Measurements from ENCODE around the gene ITIH4.
A peak's percentile ranks its signal among the peaks of the same experiment; 100 is the strongest.

Gene ITIH4

DNA sequence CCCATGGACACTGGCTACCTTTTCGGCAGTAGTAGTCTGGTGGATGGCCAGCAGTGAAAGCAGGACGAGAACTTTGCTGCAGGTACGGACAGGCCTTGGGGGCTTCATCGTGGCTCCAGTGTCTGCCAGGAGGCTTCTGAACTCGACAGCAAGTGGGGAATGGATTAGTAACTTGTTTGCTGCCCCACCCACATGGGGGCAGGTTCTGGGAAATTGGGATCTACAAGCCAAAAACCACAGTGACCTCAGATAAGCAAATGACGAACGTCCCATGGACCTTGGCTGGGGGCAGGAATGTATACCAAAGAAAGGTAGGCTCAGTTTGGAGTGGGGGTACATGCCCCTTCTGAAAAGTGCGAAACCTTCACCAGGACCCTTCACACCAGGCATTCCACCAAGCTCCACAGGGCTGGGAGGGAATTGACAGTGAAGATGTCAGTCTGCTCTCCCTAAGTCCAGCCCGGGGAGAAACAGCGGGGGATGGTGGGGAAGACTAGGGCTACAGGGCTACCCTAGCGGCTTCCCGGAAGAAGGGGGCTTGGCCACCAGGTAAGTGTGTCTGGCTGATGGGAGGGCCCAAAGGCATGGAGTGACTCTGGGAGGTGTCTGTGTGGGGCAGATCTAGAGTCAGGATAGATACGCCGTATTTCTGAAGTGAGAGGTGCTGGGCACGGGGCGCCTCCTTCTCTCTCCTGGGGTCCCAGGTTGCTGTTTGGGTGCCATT is at the start of gene ITIH4:
ITIH4 (minus strand) TSS at position 138 of the 724 bp plus-strand sequence; CDS start at position 108, 30 bp downstream.
- TF ChIP-seq, protein P1, sequence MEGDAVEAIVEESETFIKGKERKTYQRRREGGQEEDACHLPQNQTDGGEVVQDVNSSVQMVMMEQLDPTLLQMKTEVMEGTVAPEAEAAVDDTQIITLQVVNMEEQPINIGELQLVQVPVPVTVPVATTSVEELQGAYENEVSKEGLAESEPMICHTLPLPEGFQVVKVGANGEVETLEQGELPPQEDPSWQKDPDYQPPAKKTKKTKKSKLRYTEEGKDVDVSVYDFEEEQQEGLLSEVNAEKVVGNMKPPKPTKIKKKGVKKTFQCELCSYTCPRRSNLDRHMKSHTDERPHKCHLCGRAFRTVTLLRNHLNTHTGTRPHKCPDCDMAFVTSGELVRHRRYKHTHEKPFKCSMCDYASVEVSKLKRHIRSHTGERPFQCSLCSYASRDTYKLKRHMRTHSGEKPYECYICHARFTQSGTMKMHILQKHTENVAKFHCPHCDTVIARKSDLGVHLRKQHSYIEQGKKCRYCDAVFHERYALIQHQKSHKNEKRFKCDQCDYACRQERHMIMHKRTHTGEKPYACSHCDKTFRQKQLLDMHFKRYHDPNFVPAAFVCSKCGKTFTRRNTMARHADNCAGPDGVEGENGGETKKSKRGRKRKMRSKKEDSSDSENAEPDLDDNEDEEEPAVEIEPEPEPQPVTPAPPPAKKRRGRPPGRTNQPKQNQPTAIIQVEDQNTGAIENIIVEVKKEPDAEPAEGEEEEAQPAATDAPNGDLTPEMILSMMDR (conservative IDR thresholded peaks at IDR 0.05) = no peak
- H3K27ac ChIP-seq = no peak within 1 kb of the TSS

DNA sequence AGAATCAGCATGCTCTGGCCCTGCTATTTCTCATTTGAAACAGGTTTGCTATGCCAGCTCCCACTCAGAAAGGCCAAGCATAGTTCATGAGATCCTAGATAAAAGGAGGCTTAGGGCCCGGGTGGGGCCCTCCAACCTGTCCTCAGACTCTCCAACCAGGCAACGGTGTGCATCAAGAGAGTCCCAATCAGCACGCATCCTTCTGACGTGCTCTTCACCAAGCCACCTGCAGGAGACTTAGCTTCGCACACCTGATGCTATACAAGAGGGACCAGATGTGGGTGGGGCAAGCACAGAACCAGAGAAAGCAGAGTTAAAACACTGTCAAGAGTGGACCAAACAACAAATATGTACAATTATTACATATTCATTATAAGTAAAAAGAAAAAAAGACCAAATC is 49.6 kb upstream of the ITIH4 start:
- TF ChIP-seq, protein P1 (conservative IDR thresholded peaks at IDR 0.05) = no peak
- H3K27ac ChIP-seq = no peak overlapping the region

DNA sequence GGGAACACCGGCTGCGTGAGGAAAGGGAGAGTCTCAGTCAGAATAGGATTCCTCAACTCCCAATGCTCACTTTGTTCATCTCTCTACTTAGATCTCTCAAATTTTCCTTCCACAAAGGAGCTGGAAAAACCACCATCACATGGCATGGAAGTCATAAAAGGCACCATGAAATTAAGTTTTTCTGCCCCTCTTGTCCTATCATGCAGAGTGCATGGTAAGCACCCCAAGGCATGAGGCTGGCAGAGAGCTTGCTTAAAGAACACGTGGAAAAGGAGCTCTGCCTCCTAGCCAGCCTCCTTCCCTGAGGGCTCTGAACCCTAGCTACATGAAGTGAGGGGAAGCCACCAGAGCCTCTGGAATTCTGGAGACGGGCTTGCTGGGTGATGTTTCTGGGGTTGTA is 49.1 kb upstream of the ITIH4 start:
- H3K27ac ChIP-seq = no peak overlapping the region
- TF ChIP-seq, protein P1 (conservative IDR thresholded peaks at IDR 0.05) = no peak

DNA sequence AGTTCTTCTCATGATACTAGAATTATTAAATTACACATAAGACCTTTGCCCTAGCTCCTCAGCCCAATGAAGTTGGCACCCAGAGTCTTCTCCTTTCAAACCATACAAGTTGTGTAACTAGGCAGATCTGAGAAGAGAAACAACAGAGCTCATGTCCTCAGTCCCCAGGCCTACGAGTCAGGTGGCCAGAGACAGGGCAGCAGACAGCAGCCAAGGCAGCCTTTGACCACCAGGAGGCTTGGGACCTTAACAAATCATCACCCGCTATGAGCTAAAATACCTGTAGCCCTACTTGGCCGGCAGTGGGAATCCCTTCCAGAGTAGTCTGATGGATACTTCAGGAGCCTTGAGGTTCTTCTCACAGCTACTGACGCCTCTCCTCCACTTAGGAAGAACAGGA is 48.6 kb upstream of the ITIH4 start:
- H3K27ac ChIP-seq = no peak overlapping the region
- TF ChIP-seq, protein P1 (conservative IDR thresholded peaks at IDR 0.05) = 0 out of 2 replicates have a peak, but pooled peaks have one; percentile 6

DNA sequence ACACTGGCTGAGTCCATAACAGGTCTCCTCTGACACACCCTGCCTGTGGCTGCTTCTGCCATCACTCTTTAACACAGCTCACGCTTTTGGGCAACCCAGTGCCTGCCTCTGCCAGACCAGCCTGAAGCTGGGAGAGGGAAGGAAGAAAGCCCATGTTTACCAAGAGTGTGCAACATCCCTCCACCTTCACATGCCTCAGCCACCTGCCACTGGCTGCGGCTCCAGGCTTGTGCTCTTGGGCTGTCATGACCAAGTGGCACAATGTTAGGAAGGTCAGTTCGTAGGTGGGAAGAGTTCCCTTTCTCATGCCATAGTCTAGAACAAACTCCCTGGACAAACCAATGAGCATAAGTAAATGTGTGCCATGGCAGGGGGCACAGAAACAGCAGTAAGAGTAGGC is 46.6 kb upstream of the ITIH4 start:
- TF ChIP-seq, protein P1 (conservative IDR thresholded peaks at IDR 0.05) = no peak
- H3K27ac ChIP-seq = no peak overlapping the region

DNA sequence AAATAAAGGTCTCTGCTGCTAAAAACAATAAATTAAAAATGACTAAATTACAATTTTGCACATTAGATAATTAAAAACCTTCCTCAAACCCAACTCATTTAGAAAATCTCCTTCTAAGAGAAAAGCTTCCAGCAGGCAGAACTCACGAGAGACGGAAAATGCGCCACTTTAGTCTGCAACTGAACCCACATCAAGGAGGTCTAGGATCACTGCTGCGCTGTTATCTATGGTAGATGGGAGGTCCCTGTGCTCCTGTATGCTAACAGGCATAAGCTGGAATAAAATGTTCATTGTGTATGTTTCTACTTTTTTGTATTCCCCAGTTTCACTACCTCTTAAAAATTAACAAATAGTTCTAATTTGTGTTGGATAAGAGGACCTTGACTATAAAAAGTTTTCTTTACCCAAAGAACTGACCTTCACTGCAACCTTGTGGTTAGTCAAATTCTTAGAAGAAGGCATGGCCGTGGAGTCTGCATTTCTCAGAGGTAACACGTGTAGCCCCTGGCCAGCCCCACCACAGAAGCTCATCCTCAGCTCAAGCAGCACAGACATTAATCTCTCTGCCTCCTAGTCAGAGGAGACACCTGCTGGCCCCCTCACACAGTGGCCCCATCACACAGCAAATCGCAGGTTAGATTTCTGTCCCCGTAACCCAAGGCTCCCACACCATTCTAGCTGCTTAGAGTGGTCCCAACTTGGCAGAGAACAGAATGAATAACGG is 44.6 kb upstream of the ITIH4 start:
- TF ChIP-seq, protein P1 (conservative IDR thresholded peaks at IDR 0.05) = no peak
- H3K27ac ChIP-seq = no peak overlapping the region

DNA sequence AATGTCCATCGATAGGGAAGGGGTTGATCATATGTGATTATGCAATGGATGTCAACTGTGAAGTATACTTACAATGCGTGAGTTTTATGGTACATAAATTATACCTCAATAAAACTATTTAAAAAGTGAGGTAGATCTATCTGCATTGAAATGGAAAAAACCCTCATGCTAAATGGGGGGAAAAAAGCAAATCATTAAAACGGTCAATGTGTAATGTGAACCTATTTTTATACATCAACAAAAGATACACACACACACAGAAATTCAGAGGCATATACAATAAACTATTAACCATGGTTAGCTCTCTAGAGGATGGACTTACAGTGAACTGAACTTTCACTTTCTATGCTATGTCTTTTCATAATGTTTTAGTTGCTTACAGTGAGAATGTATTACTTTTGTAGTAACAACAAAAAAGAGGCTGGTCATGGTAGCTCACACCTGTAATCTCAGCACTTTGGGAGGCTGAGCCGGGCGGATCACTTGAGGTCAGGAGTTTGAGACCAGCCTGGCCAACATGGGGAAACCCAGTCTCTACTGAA is 43.8 kb upstream of the ITIH4 start:
- no peak overlapping the region for H3K27ac ChIP-seq
- TF ChIP-seq, protein P1 (conservative IDR thresholded peaks at IDR 0.05) = no peak
